Omental fat pad (tissue), 4 donors: Measurements from ENCODE around the gene CASZ1. TPM values are rescaled to one million over a fixed set of nuclear protein-coding genes. Genes with fewer than 3 reads are reported as not detected.

Experiments
- ATAC-seq: fragments of 150-250 bp; one replicate; pipeline ENCODE4 v1.9.1; 2016; ENCODE audit warnings: mild to moderate bottlenecking, moderate library complexity; ENCODE audit not compliant: low FRiP score
- DNase-seq: peaks from one replicate; pipeline ENCODE4 v3.0.0-alpha.2; 2019; ENCODE audit warnings: low spot score
- CTCF ChIP-seq, 3 donors: fragments of 450-650 bp; IDR thresholded peaks; one replicate each; pipeline ENCODE4 v1.5.1; 2016 to 2017; ENCODE audit warnings: antibody characterized with exemption in 3 of 3, mild to moderate bottlenecking in 3 of 3, moderate library complexity in 2 of 3
- total RNA-seq, 4 donors: library from RNA; depleted of rRNA; stranded (reverse); fragments of >200 nt; gene quantifications; one replicate each; pipeline ENCODE4 v1.1.0, GENCODE V29; 2016

The CASZ1 gene
- total RNA-seq, 4 donors from 2014 or later = 2.5 to 7.9 (median 6.0) TPM

GRCh38 chr1:10655002-10655401 lies 141.4 kb downstream of the CASZ1 start:
- no peak for DNase-seq
- no peak for TF ChIP-seq CTCF (IDR thresholded peaks at IDR 0.05)
- no peak for ATAC-seq

GRCh38 chr1:10653370-10654125 lies 142.9 kb downstream of the CASZ1 start:
- ATAC-seq (no peak), DNase-seq (no peak)
- no peak for TF ChIP-seq CTCF (IDR thresholded peaks at IDR 0.05)

- ATAC-seq (no peak), DNase-seq (no peak)
- no peak for TF ChIP-seq CTCF (IDR thresholded peaks at IDR 0.05)
Measured at GRCh38 chr1:10652626-10653025, 143.8 kb downstream of the CASZ1 start.

- no peak for TF ChIP-seq CTCF (IDR thresholded peaks at IDR 0.05)
- no peak for ATAC-seq
- no peak for DNase-seq
Measured at GRCh38 chr1:10651793-10652192, 144.7 kb downstream of the CASZ1 start.

- no peak for ATAC-seq
- no peak for DNase-seq
- TF ChIP-seq CTCF (IDR thresholded peaks at IDR 0.05) = no peak
Measured at GRCh38 chr1:10651389-10651766, 145.1 kb downstream of the CASZ1 start.

GRCh38 chr1:10650556-10651388 lies 145.7 kb downstream of the CASZ1 start:
- DNase-seq (no peak), ATAC-seq (no peak)
- no peak for TF ChIP-seq CTCF (IDR thresholded peaks at IDR 0.05)
